Stomach smooth muscle (tissue), 2 donors: ENCODE measurements around the gene SPAG9.
A peak's percentile ranks its signal among the peaks of the same experiment; 100 is the strongest.

Experiments used
- H3K27ac ChIP-seq: one replicate; pipeline ENCODE4 v1.7.0; 2013; ENCODE audit warnings: mild to moderate bottlenecking, low read length, inconsistent platforms
- H3K27me3 ChIP-seq, 2 donors: one replicate each; pipeline ENCODE4 v1.7.0; 2013; ENCODE audit warnings: low read length in 2 of 2; ENCODE audit not compliant: insufficient read depth in 2 of 2, control insufficient read depth in 1 of 2
- H3K36me3 ChIP-seq, 2 donors: one replicate each; pipeline ENCODE4 v1.7.0; 2013; ENCODE audit warnings: low read length in 2 of 2; ENCODE audit not compliant: control insufficient read depth in 2 of 2, insufficient read depth in 2 of 2
- H3K4me1 ChIP-seq: one replicate; pipeline ENCODE4 v1.7.0; 2013; ENCODE audit warnings: low read length; ENCODE audit not compliant: control insufficient read depth, insufficient read depth
- H3K4me3 ChIP-seq, 2 donors: one replicate each; pipeline ENCODE4 v1.7.0; 2013; ENCODE audit warnings: low read length in 2 of 2
- H3K9ac ChIP-seq, 2 donors: one replicate each; pipeline ENCODE4 v1.7.0; 2013; ENCODE audit warnings: low read length in 2 of 2, mild to moderate bottlenecking in 1 of 2
- H3K9me3 ChIP-seq, 2 donors: one replicate each; pipeline ENCODE4 v1.7.0; 2013; ENCODE audit warnings: low read length in 2 of 2; ENCODE audit not compliant: control insufficient read depth in 2 of 2
- donor health status: healthy.
- donor health status: Pancreatic carcinoma.

The SPAG9 gene

DNA sequence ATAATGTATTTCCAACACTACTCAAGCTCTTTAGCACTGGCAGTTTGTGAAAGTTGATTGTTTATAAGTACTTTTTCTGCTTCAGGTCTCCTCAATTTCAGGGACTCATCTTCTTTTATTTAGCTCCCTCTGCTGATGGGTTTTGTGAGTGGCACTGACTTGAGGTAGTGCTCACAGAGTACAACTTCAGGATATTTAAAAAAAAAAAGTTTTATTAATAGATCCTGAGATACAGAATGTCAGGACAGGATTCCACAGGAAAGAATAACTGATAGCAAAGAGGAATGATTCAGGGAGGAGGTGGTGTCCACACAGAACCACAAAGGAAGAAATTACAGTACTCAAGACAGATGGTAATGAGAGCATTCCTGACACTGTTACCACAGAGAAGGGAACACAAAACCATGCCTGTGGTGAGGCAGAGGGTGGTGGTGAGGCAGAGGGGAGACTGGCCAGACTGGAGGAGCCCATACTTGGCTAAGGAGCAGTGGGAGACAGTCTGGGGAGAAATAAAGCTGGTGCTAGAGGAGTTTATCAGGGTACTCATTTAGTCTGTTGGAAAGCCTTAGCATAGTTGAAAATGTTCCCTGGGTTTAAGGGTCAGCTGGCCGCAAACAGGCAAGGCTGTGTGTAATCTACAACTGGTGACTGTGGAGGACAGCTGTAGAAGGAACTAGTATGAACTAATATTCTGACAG is 63.7 kb downstream of the SPAG9 start:
- peaks cover 3% of the 10 kb centered on the region for H3K4me1 ChIP-seq
- peak overlapping the region; percentile 4 to 22 for H3K9ac ChIP-seq
- no peaks in the 10 kb centered on the region for H3K27me3 ChIP-seq
- no peaks in the 10 kb centered on the region for H3K36me3 ChIP-seq
- H3K27ac ChIP-seq = peak overlapping the region; percentile 64
- H3K4me3 ChIP-seq = no peak overlapping the region
- H3K9me3 ChIP-seq = no peaks in the 10 kb centered on the region

- Histone ChIP-seq H3K9ac (no peak overlapping the region), H3K27ac (no peak overlapping the region), H3K4me3 (no peak overlapping the region), H3K27me3 (no peaks in the 10 kb centered on the region), H3K9me3 (no peaks in the 10 kb centered on the region), H3K36me3 (no peaks in the 10 kb centered on the region), H3K4me1 (peaks cover 3% of the 10 kb centered on the region)
Measured at GRCh38 chr17:51054748-51055147, 65.9 kb downstream of the SPAG9 start.

DNA sequence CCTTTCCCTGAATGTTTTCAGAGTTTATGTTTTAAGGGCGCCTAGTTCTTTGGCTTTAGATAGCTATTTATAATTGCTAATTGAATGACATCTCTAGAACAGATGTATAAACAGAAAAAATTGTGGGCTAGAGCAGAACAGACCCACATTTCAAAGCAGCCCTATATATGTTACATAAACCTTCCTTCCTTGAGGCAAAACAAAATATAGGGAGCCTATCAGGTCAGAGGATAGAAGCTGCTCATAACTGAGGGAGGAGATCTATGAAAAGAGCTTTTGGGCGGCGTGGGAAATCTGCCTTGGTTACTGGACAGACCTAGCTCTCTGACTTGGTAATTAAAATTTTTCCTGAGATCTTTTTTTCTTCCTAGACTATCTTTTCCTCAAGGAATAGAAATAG is 68.4 kb downstream of the SPAG9 start:
- Histone ChIP-seq H3K9ac (no peak overlapping the region), H3K9me3 (no peaks in the 10 kb centered on the region), H3K27ac (no peak overlapping the region), H3K36me3 (no peaks in the 10 kb centered on the region), H3K4me3 (no peak overlapping the region), H3K4me1 (no peaks in the 10 kb centered on the region), H3K27me3 (no peaks in the 10 kb centered on the region)

DNA sequence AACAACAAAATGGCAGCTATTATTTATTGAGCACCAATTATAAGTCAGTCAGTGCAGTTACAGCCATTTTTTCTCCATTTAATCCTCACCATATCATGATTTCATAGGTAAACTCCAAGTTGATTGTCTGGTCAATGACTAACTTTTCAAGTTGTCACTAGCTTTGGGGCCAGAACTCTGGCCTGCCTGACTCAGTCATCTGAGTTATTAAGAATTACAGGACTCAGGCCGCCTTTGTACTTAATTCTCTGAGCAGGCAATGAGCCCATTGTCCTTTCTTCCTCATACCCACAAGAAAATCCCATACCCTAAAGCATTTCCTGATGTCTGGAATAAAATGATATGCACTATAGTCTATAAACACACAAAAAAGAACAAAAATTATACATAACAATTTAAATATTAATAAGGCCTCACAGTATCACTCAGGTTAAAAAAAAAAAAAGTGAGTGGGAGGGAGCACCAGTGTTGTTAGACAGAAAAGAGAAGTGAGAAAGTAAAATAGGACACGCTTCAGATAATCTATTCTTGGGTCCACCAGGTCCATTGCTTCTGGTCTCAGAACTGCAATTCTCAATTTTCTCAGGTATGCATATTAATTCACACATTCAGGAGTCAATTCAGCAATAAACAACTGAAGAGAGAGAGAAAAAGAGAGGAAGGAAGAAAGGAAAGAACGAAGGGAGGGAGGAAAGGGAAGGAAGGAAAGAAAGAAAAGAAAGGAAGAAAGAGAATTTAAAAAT is 70.2 kb downstream of the SPAG9 start:
- Histone ChIP-seq H3K36me3 (no peaks in the 10 kb centered on the region), H3K27ac (no peak overlapping the region), H3K9me3 (no peaks in the 10 kb centered on the region), H3K9ac (no peak overlapping the region), H3K4me1 (no peaks in the 10 kb centered on the region), H3K27me3 (no peaks in the 10 kb centered on the region), H3K4me3 (no peak overlapping the region)

- no peak overlapping the region for H3K27ac ChIP-seq
- H3K9ac ChIP-seq = no peak overlapping the region
- peak overlapping the region; percentile 65 to 66 for H3K4me3 ChIP-seq
Measured at GRCh38 chr17:51046514-51047384, 73.9 kb downstream of the SPAG9 start.

GRCh38 chr17:51046046-51046445 is 74.6 kb downstream of the SPAG9 start:
- no peaks in the 10 kb centered on the region for H3K36me3 ChIP-seq
- H3K27me3 ChIP-seq = no peaks in the 10 kb centered on the region
- no peak overlapping the region for H3K27ac ChIP-seq
- no peaks in the 10 kb centered on the region for H3K4me1 ChIP-seq
- no peaks in the 10 kb centered on the region for H3K9me3 ChIP-seq
- H3K9ac ChIP-seq = peak overlapping the region in 1 of 2 donors; percentile 1
- peak overlapping the region; percentile 65 to 66 for H3K4me3 ChIP-seq

More at GRCh38 chr17:51046514-51047384, 73.9 kb downstream of the SPAG9 start:
- H3K9me3 ChIP-seq = no peaks in the 10 kb centered on the region
- H3K4me1 ChIP-seq = no peaks in the 10 kb centered on the region
- H3K36me3 ChIP-seq = no peaks in the 10 kb centered on the region
- H3K27me3 ChIP-seq = no peaks in the 10 kb centered on the region

DNA sequence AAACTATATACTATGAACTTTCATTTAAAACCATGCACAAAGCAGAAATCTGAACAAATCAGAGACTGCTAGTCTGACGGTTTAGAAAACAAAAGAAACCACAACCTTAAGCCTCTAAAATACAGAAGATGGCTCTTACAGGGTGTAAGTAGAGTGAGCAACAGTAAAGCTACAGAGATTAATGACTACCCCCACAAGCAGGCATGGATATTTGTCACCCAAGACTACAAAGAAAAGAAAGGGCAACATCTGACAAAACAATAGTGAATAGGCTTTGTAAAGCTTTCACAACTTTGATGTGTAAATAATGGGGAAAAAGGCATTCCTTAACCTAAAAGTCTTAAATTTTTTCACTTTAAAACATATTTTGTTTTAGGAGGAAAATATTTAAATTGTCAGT is 75.0 kb downstream of the SPAG9 start:
- no peak overlapping the region for H3K4me3 ChIP-seq
- H3K27me3 ChIP-seq = no peaks in the 10 kb centered on the region
- H3K4me1 ChIP-seq = no peaks in the 10 kb centered on the region
- no peak overlapping the region for H3K27ac ChIP-seq
- H3K9me3 ChIP-seq = no peaks in the 10 kb centered on the region
- H3K9ac ChIP-seq = peak overlapping the region in 1 of 2 donors; percentile 1
- no peaks in the 10 kb centered on the region for H3K36me3 ChIP-seq

DNA sequence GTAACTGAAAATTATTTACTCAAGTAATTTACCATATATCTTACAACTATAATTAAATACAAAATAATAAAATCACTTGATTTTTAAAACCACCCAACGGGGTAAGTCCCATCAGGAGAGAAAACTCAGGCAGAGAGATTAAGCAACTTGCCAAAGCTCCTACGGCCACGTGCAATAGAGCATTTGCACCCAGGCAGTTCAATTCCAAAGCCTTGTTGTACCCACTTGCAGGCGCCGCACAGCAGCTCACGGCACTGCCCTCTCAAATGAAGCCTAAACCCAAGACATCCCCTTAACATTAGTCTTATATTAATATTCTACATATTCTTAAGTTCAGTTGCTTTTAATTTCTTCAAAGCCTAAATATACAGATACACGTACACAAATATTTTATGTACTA is 75.7 kb downstream of the SPAG9 start:
- no peak overlapping the region for H3K9ac ChIP-seq
- H3K4me1 ChIP-seq = no peaks in the 10 kb centered on the region
- H3K4me3 ChIP-seq = no peak overlapping the region
- no peak overlapping the region for H3K27ac ChIP-seq
- H3K9me3 ChIP-seq = no peaks in the 10 kb centered on the region
- peaks cover 0 to 3% of the 10 kb centered on the region in 2 donors for H3K36me3 ChIP-seq
- H3K27me3 ChIP-seq = no peaks in the 10 kb centered on the region

DNA sequence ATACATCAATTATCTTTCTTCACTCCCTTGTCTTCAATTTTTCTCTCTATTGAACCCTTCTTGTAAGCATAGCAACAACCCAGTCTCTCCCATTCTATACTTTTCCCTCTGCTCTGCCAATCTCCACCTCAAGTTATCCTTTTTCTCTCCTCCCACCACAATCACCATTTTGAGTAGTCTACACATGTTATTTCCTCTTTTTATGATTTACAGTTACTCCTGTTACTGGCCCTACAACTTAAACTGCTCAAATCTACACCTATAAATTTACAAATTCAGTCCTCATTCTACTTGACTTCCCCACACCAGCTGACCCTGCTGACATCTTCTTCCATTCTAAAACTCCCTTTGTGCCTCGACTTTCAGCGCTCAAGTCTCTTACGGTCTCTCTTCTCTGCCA is 84.6 kb downstream of the SPAG9 start:
- no peaks in the 10 kb centered on the region for H3K27me3 ChIP-seq
- H3K27ac ChIP-seq = no peak overlapping the region
- H3K4me1 ChIP-seq = no peaks in the 10 kb centered on the region
- no peak overlapping the region for H3K4me3 ChIP-seq
- H3K36me3 ChIP-seq = peaks cover 2 to 10% of the 10 kb centered on the region in 2 donors
- H3K9me3 ChIP-seq = no peaks in the 10 kb centered on the region
- no peak overlapping the region for H3K9ac ChIP-seq

GRCh38 chr17:51035431-51035830 is 85.2 kb downstream of the SPAG9 start:
- Histone ChIP-seq H3K9me3 (no peaks in the 10 kb centered on the region), H3K4me1 (no peaks in the 10 kb centered on the region), H3K4me3 (no peak overlapping the region), H3K9ac (no peak overlapping the region), H3K36me3 (peaks cover 2 to 9% of the 10 kb centered on the region in 2 donors), H3K27me3 (no peaks in the 10 kb centered on the region), H3K27ac (no peak overlapping the region)
